Stimulated activated CD8-positive, alpha-beta memory T cell treated with anti-CD3 and anti-CD28 coated beads, Interleukin-7, amount 100 ng/mL, for 1 hour (primary cell): Measurements from ENCODE around the gene NXF3.
"Not testable (repeated sequence)": the region's sequence is repeated elsewhere in the genome, so short reads cannot be mapped to it uniquely, and the experiment has no call there.

Experiments used
- DNase-seq, 2 donors: peaks; one replicate each; pipeline ENCODE4 v3.0.0-alpha.2; 2020; ENCODE audit warnings: low read depth in 2 of 2

NXF3 gene

DNA sequence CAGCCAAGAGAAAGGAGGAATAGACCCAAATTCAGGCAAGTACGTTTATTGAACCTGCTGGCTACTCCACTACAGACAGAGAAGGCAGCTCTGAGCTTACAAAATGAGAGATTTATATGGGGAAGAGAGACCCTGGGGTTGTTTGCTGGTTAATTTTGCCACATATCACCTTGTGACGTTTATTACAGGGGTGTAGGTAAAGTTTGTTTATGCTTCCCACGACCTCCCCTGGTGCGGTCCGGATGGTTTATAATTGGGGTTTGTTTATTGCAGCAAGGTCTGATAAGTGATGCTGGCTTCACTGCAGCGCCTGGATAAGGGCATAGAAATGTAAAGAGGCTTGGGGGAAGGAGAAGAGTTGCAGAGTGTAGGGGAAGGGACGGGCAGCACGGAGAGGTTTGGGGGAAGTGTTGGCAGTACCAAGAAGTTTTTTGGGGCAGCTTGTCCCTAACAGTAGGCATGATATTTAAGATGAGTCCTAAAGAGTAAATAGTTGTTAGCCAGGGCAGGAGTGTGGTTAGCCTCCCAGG lies 41.6 kb downstream of the NXF3 start:
- DNase-seq: no peak

DNA sequence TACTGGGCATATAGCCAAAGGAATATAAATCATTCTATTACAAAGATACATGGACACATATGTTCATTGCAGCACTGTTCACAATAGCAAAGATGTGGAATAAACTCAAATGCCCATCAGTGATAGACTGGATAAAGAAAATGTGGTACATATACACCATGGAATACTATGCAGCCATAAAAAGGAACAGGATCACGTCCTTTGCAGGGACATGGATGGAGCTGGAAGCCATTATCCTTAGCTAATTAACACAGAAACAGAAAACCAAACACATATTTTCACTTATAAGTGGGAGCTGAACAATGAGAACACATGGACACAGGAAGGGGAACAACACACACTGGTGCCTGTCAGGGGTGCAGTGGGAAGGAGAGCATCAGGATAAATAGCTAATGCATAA lies 59.6 kb downstream of the NXF3 start:
- DNase-seq: not testable (repeated sequence)
